GM12878 (cell line): Measurements from ENCODE around the gene MMEL1.

Experiments
- POLR2AphosphoS5 ChIP-seq: IDR thresholded peaks from 2 replicates; pipeline ENCODE4 v1.6.1; 2011; ENCODE audit warnings: mild to moderate bottlenecking, low read length, inconsistent platforms
- SIN3A ChIP-seq: IDR thresholded peaks from 2 replicates; pipeline ENCODE4 v1.6.1; 2012; ENCODE audit warnings: low read depth, low read length, improper control_type of control experiment
- YY1 ChIP-seq: IDR thresholded peaks from 2 replicates; pipeline ENCODE4 v1.6.1; 2011; ENCODE audit warnings: low read depth, mild to moderate bottlenecking, low read length

- no peak for TF ChIP-seq YY1
- no peak for TF ChIP-seq SIN3A
- TF ChIP-seq POLR2AphosphoS5 = no peak
Measured at GRCh38 chr1:2597441-2598328, 35.1 kb downstream of the MMEL1 start.
